WERI-Rb-1 (cell line): ENCODE results near the gene AGRN.
"Not testable (repeated sequence)": the region's sequence is repeated elsewhere in the genome, so short reads cannot be mapped to it uniquely, and the experiment has no call there.

Source experiments
- DNase-seq: peaks from one replicate; pipeline ENCODE4 v3.0.0-alpha.2; 2020
- H3K27ac ChIP-seq: fragments of 250-450 bp; sonication (Bioruptor Pico); 2 replicates; pipeline ENCODE4 v1.5.1; 2020; ENCODE audit warnings: mild to moderate bottlenecking, moderate library complexity
- H3K27me3 ChIP-seq: fragments of 250-450 bp; sonication (Bioruptor Pico); 2 replicates; pipeline ENCODE4 v1.5.1; 2021; ENCODE audit warnings: mild to moderate bottlenecking, low read depth, moderate library complexity; ENCODE audit not compliant: insufficient read depth, severe bottlenecking
- H3K36me3 ChIP-seq: fragments of 250-450 bp; sonication (Bioruptor Pico); 2 replicates; pipeline ENCODE4 v1.5.1; 2020; ENCODE audit warnings: mild to moderate bottlenecking, moderate library complexity
- H3K4me3 ChIP-seq: 2 replicates; pipeline ENCODE4 v1.5.1; 2011; ENCODE audit warnings: low read depth, mild to moderate bottlenecking, control low read depth, low read length
- H3K9me3 ChIP-seq: fragments of 250-450 bp; sonication (Bioruptor Pico); 2 replicates; pipeline ENCODE4 v1.5.1; 2021; ENCODE audit warnings: mild to moderate bottlenecking, moderate library complexity; ENCODE audit not compliant: severe bottlenecking
- CTCF ChIP-seq: IDR thresholded peaks from 2 replicates; pipeline ENCODE4 v1.5.1; 2011; ENCODE audit warnings: low read depth, mild to moderate bottlenecking, control low read depth, inconsistent platforms, low read length

Gene AGRN

DNA sequence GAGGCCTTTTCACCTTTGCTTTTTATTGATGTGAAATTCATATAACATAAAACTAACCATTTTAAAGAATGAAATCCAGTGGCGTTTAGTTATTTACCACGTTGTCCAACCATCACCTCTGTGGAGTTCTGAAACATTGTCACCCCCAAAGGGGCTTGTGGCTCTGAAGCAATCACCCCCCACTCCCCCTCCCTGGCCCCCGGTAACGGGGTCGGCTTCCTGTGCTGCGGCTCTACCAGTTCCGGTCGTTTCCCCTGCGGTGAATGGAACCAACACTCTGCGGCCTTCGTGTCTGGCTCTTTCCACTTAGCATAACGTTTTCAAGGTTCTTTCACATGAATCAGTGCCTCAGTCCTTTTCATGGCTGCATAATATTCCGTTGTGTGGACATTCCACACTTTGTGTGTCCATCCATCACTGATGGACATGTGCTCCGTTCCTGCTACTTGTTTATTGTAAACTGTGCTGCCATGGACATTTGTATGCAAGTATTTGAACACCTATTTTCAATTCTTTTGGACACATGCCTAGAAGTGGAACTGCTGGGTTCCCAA lies 8.4 kb upstream of the AGRN start:
- Histone ChIP-seq H3K9me3 (no peaks in the 10 kb centered on the region), H3K27ac (no peak overlapping the region), H3K4me3 (no peak overlapping the region), H3K27me3 (no peaks in the 10 kb centered on the region), H3K36me3 (no peaks in the 10 kb centered on the region)
- no peak for TF ChIP-seq CTCF
- DNase-seq: no peak

GRCh38 chr1:1012736-1013104 lies 7.2 kb upstream of the AGRN start:
- DNase-seq, H3K4me3 ChIP-seq, H3K9me3 ChIP-seq, H3K27me3 ChIP-seq, H3K36me3 ChIP-seq, H3K27ac ChIP-seq: not testable (repeated sequence)

DNA sequence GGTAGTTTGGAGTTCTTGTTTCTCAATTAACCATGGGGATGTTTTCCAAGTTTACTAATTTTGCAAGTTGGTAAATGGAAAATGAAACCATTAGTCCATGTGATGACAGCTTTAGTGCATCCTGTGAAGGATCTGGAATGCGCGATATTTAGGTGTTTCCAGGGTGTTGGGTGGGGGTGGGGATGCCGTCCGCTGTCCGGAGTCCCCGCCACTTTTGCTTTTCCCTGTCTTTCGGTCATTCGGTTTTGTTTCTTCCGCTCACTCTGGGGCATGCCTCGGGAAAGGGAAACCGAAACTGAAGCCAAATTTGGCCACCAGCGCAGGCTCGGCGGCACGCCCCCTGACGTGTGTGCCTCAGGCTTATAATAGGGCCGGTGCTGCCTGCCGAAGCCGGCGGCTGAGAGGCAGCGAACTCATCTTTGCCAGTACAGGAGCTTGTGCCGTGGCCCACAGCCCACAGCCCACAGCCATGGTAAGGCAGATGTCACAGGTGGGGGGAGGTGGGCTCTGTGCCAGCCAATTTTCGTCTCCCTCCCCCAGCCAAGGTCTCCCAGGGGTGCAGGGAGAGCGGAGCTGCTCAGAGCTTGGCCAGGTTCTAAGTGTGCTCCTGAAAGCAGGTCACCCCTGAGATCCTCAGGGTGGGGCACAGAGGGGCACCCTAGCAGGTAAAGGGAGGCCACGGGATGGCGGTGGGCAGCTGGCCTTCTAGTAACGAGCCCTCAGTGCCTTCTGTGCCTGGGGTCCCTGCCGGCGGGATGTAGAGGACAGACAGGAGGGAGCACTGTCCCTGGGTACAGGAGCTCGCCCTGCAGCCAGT lies 6.6 kb upstream of the AGRN start, which contains the start of gene ISG15:
Gene ISG15, plus strand, starts transcription at position 393 of the 817 bp plus-strand sequence. Its CDS starts 77 bp downstream, at position 470.
- no peak for DNase-seq
- Histone ChIP-seq H3K9me3 (no peaks in the 10 kb centered on the region), H3K27me3 (no peaks in the 10 kb centered on the region), H3K4me3 (no peak within 1 kb of the TSS), H3K36me3 (no peaks in the 10 kb centered on the region), H3K27ac (peak within 1 kb of the TSS; percentile 49)
- TF ChIP-seq CTCF: no peak

GRCh38 chr1:1013922-1014648 lies 5.8 kb upstream of the AGRN start:
- H3K4me3 ChIP-seq: no peak overlapping the region
- peak overlapping the region; percentile 49 for H3K27ac ChIP-seq
- no peaks in the 10 kb centered on the region for H3K36me3 ChIP-seq
- no peaks in the 10 kb centered on the region for H3K27me3 ChIP-seq
- DNase-seq: peak; percentile 18
- no peaks in the 10 kb centered on the region for H3K9me3 ChIP-seq
- TF ChIP-seq CTCF: no peak

- peak; percentile 75 for TF ChIP-seq CTCF
- Histone ChIP-seq H3K36me3 (no peaks in the 10 kb centered on the region), H3K4me3 (no peak overlapping the region), H3K27me3 (no peaks in the 10 kb centered on the region), H3K9me3 (no peaks in the 10 kb centered on the region), H3K27ac (peak overlapping the region; percentile 49)
- DNase-seq: peak; percentile 61
Observed at GRCh38 chr1:1014799-1015681, 4.9 kb upstream of the AGRN start.

GRCh38 chr1:1017397-1018320 lies 2.3 kb upstream of the AGRN start:
- not testable (repeated sequence) for H3K4me3 ChIP-seq, H3K9me3 ChIP-seq, H3K36me3 ChIP-seq, H3K27ac ChIP-seq, DNase-seq, H3K27me3 ChIP-seq

DNA sequence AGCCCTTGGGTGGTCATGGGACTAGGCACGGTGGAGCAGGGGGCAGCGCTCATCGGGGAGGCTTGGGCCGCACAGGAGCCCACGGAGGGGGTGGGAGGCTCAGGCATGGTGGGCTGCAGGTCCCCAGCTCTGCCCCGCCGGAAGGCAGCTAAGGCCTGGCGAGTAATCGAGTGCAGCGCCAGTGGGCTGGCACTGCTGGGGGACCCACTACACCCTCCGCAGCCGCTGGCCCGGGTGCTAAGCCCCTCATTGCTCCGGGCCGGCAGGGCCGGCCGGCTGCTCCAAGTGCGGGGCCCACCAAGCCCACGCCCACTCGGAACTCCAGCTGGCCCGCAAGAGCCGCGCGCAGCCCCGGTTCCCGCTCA lies 1.6 kb upstream of the AGRN start:
- not testable (repeated sequence) for H3K27ac ChIP-seq, H3K4me3 ChIP-seq, DNase-seq, H3K36me3 ChIP-seq, H3K9me3 ChIP-seq, H3K27me3 ChIP-seq
